HEK293 (cell line): ENCODE results near the gene S100A8.

Source experiments
- CTCF ChIA-PET: fragments of 350-600 bp; formaldehyde crosslinking; extraction: SDS; loops from one replicate; lab custom pipeline; 2021; ENCODE audit warnings: antibody characterized with exemption; lab: Yijun Ruan, JAX
- POLR2A ChIA-PET: fragments of 300-600 bp; formaldehyde crosslinking; extraction: SDS; loops from one replicate; lab custom pipeline; 2020; ENCODE audit warnings: antibody characterized with exemption, inconsistent platforms; lab: Yijun Ruan, JAX
- H3K27ac ChIP-seq: fragments of 200-500 bp; sonication (Bioruptor generic); 2 replicates; pipeline ENCODE4 v1.5.1; 2014; ENCODE audit warnings: low read depth, low read length, control low read depth, inconsistent platforms; ENCODE audit errors: extremely low read depth
- H3K36me3 ChIP-seq, 2 experiments: fragments of 200-500 bp in 1 of 2; sonication (Bioruptor generic) in 1 of 2; 1 replicate in 1 of 2; 2 replicates in 1 of 2; pipeline ENCODE4 v1.5.1; 2014 to 2017; ENCODE audit warnings: inconsistent platforms in 2 of 2, low read length in 2 of 2; ENCODE audit not compliant: control insufficient read depth in 2 of 2, insufficient read depth in 1 of 2
- H3K4me1 ChIP-seq: fragments of 200-500 bp; sonication (Bioruptor generic); 2 replicates; pipeline ENCODE4 v1.5.1; 2014; ENCODE audit warnings: mild to moderate bottlenecking, low read length, inconsistent platforms; ENCODE audit not compliant: control insufficient read depth, insufficient read depth
- H3K4me3 ChIP-seq: 2 replicates; pipeline ENCODE4 v1.5.1; 2011; ENCODE audit warnings: low read depth, mild to moderate bottlenecking, control low read depth, low read length, moderate library complexity
- H3K9me3 ChIP-seq: fragments of 200-500 bp; sonication (Bioruptor generic); 2 replicates; pipeline ENCODE4 v1.5.1; 2014; ENCODE audit warnings: low read depth, low read length, inconsistent platforms; ENCODE audit not compliant: control insufficient read depth, insufficient read depth
- GFI1B ChIP-seq: fragments of 450-650 bp; formaldehyde crosslinking; IDR thresholded peaks from 2 replicates; pipeline ENCODE4 v1.5.1; 2016; ENCODE audit warnings: missing biosample characterization, missing genetic modification characterization
- MEIS1 ChIP-seq: sonication (generic); formaldehyde crosslinking; IDR thresholded peaks from 2 replicates; pipeline ENCODE4 v1.8.1; 2022; ENCODE audit warnings: missing genetic modification reagents, mild to moderate bottlenecking, borderline replicate concordance
- MZF1 ChIP-seq: fragments of 450-650 bp; formaldehyde crosslinking; IDR thresholded peaks from 2 replicates; pipeline ENCODE4 v1.5.1; 2017; ENCODE audit warnings: missing biosample characterization, missing genetic modification characterization, borderline replicate concordance
- REPIN1 ChIP-seq: fragments of 450-650 bp; formaldehyde crosslinking; IDR thresholded peaks from 2 replicates; pipeline ENCODE4 v1.5.1; 2017; ENCODE audit warnings: missing biosample characterization, missing genetic modification characterization, low read depth
- SALL2 ChIP-seq: fragments of 450-650 bp; formaldehyde crosslinking; IDR thresholded peaks from 2 replicates; pipeline ENCODE4 v1.5.0; 2017; ENCODE audit warnings: missing biosample characterization, mild to moderate bottlenecking, missing genetic modification characterization, borderline replicate concordance
- SETDB1 ChIP-seq: IDR thresholded peaks from one replicate; pipeline ENCODE4 v1.6.1; 2017; ENCODE audit warnings: mild to moderate bottlenecking, low read length, moderate library complexity, mixed read lengths; ENCODE audit not compliant: insufficient read length
- SP7 ChIP-seq: fragments of 450-650 bp; formaldehyde crosslinking; IDR thresholded peaks from 2 replicates; pipeline ENCODE4 v1.5.1; 2016; ENCODE audit warnings: missing biosample characterization, missing genetic modification characterization
- ZNF157 ChIP-seq: fragments of 450-650 bp; formaldehyde crosslinking; IDR thresholded peaks from 2 replicates; pipeline ENCODE4 v1.5.1; 2016; ENCODE audit warnings: missing biosample characterization, missing genetic modification characterization
- ZNF221 ChIP-seq: fragments of 450-650 bp; formaldehyde crosslinking; IDR thresholded peaks from 2 replicates; pipeline ENCODE4 v1.5.1; 2017; ENCODE audit warnings: missing biosample characterization, missing genetic modification characterization, borderline replicate concordance
- ZNF223 ChIP-seq: fragments of 450-650 bp; formaldehyde crosslinking; IDR thresholded peaks from 2 replicates; pipeline ENCODE4 v1.5.1; 2016; ENCODE audit warnings: missing biosample characterization, missing genetic modification characterization
- ZNF248 ChIP-seq: fragments of 450-650 bp; formaldehyde crosslinking; IDR thresholded peaks from 2 replicates; pipeline ENCODE4 v1.5.1; 2017; ENCODE audit warnings: missing biosample characterization, missing genetic modification characterization
- ZNF350 ChIP-seq: fragments of 450-650 bp; formaldehyde crosslinking; IDR thresholded peaks from 2 replicates; pipeline ENCODE4 v1.5.0; 2017; ENCODE audit warnings: missing biosample characterization, mild to moderate bottlenecking, missing genetic modification characterization
- ZNF404 ChIP-seq: fragments of 450-650 bp; formaldehyde crosslinking; IDR thresholded peaks from 2 replicates; pipeline ENCODE4 v1.5.1; 2017; ENCODE audit warnings: missing biosample characterization, missing genetic modification characterization
- ZNF571 ChIP-seq: fragments of 450-650 bp; formaldehyde crosslinking; IDR thresholded peaks from 2 replicates; pipeline ENCODE4 v1.5.0; 2017; ENCODE audit warnings: missing biosample characterization, missing genetic modification characterization
- ZNF629 ChIP-seq: fragments of 450-650 bp; formaldehyde crosslinking; IDR thresholded peaks from 2 replicates; pipeline ENCODE4 v1.5.1; 2017; ENCODE audit warnings: missing biosample characterization, missing genetic modification characterization
- ZNF792 ChIP-seq: fragments of 450-650 bp; formaldehyde crosslinking; IDR thresholded peaks from 2 replicates; pipeline ENCODE4 v1.5.1; 2016; ENCODE audit warnings: missing biosample characterization, missing genetic modification characterization
- ZNF837 ChIP-seq: fragments of 450-650 bp; formaldehyde crosslinking; IDR thresholded peaks from 2 replicates; pipeline ENCODE4 v1.5.1; 2016; ENCODE audit warnings: missing biosample characterization, missing genetic modification characterization
- ZSCAN16 ChIP-seq: fragments of 450-650 bp; formaldehyde crosslinking; IDR thresholded peaks from 2 replicates; pipeline ENCODE4 v1.5.1; 2016; ENCODE audit warnings: missing biosample characterization, missing genetic modification characterization
- ZSCAN23 ChIP-seq: fragments of 450-650 bp; formaldehyde crosslinking; IDR thresholded peaks from 2 replicates; pipeline ENCODE4 v1.5.1; 2016; ENCODE audit warnings: missing biosample characterization, missing genetic modification characterization
- TF ChIP-seq, protein P1 (sequence below): fragments of 450-650 bp; formaldehyde crosslinking; IDR thresholded peaks from 2 replicates; pipeline ENCODE4 v1.5.1; 2016; ENCODE audit warnings: missing biosample characterization, missing genetic modification characterization
- TF ChIP-seq, protein P2 (sequence below): fragments of 450-650 bp; IDR thresholded peaks from 2 replicates; pipeline ENCODE4 v1.5.1; 2018; ENCODE audit warnings: missing biosample characterization, missing genetic modification characterization
- TF ChIP-seq, protein P3 (sequence below): fragments of 450-650 bp; formaldehyde crosslinking; IDR thresholded peaks from 2 replicates; pipeline ENCODE4 v1.5.1; 2016; ENCODE audit warnings: missing biosample characterization, missing genetic modification characterization

The S100A8 gene

DNA sequence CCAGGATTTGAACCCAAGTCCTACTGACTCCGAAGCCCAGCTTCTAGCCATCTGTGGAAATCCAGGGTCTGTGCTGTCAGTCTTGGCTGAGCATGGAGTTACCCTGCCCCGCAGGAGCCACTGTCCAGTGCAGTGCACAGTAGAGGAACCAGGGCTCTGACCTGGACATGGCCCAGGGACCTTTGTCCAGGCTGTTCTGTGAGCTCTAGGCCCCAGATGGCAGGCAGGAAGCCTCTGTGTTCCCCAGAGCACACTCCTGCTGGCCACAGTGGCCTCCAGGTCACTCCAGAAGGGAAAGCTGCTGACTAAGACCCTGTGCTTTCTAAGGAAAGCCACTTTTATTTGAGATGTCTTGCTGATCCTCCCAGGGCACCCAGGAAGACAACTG lies 39.3 kb upstream of the S100A8 start (continued):
- TF ChIP-seq, protein P1, sequence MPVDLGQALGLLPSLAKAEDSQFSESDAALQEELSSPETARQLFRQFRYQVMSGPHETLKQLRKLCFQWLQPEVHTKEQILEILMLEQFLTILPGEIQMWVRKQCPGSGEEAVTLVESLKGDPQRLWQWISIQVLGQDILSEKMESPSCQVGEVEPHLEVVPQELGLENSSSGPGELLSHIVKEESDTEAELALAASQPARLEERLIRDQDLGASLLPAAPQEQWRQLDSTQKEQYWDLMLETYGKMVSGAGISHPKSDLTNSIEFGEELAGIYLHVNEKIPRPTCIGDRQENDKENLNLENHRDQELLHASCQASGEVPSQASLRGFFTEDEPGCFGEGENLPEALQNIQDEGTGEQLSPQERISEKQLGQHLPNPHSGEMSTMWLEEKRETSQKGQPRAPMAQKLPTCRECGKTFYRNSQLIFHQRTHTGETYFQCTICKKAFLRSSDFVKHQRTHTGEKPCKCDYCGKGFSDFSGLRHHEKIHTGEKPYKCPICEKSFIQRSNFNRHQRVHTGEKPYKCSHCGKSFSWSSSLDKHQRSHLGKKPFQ (tag by site-specific recombination) = no peak
- TF ChIP-seq MEIS1 (no peak), ZNF404 (no peak), ZNF157 (no peak), ZNF629 (tag by site-specific recombination) (no peak), ZNF792 (tag by site-specific recombination) (no peak)

DNA sequence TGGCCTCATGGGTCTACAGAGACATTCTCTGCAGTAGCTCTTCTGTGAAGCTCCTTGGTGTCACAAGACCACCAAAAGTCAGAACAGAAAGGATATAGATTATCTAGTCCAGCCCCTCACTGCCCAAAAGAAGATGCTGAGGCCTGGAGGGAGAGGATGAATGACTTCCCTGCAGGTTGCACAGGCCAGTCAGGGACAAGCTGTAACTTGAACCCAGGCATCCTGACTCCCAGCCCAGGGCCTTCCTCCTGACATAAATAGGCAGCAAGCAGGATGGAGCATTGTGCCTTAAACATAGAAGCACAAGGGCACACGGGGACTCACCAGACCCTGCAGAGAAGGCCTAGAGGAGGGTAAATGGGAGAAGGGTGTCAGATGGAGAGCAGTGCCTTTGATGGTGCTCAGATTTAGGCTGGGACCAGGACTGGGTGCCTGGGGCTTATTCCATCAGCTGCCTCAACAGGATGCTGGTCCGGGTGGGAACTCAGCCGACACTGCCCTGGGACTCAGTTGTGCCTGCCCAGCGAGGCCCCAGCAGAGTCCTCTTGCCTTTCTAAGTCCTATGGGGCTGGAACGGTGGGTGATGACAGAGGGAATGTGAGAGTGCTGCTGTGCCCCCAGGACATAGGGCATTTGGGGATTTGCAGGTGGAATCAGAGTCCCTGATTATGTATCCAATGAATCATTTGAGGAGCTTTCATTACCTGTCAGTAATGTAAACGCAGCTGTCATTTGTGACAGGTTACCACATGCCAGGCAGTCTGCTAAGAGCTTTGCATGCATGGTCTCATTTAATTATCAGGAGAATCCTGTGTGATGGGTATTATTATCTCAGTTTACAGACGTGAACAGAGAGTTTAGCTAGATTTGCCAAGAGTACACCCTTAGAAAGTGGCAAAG lies 38.6 kb upstream of the S100A8 start:
- POLR2A ChIA-PET = no interaction called here

DNA sequence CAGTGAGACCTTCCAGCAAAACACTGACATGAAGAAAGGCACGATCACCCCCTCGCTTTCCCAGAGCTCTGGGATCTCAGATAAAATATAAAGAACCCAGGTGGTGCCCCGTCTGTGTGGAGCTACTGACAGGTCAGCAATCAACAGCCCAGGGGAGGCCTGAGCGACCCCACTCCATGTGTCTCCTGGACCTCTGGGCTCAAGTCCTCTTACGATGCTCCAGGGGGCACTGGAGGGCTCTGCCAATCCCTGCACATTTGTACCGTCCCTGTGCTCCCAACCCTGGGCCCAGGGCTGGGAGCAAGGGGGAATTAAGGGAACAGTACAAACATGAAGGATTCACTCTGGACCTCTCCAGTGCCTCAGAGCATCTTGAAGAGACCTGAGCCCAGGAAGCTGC lies 37.9 kb upstream of the S100A8 start:
- H3K36me3 ChIP-seq = no peaks in the 10 kb centered on the region
- ChIA-PET POLR2A (no interaction called here), CTCF (interaction anchor here (1.4 kb wide), 1 partner anchor 49 kb away, joined by 3 read pairs; no protein-coding TSS in a partner anchor)
- TF ChIP-seq, protein P2, sequence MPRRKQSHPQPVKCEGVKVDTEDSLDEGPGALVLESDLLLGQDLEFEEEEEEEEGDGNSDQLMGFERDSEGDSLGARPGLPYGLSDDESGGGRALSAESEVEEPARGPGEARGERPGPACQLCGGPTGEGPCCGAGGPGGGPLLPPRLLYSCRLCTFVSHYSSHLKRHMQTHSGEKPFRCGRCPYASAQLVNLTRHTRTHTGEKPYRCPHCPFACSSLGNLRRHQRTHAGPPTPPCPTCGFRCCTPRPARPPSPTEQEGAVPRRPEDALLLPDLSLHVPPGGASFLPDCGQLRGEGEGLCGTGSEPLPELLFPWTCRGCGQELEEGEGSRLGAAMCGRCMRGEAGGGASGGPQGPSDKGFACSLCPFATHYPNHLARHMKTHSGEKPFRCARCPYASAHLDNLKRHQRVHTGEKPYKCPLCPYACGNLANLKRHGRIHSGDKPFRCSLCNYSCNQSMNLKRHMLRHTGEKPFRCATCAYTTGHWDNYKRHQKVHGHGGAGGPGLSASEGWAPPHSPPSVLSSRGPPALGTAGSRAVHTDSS (tag by site-specific recombination) = no peak
- no peak for TF ChIP-seq SP7 (tag by site-specific recombination)
- TF ChIP-seq REPIN1 (tag by site-specific recombination) = no peak
- TF ChIP-seq ZNF223 (tag by site-specific recombination) = no peak
- no peak for TF ChIP-seq ZNF248 (tag by site-specific recombination)
- no peak for TF ChIP-seq GFI1B
- no peak for TF ChIP-seq SETDB1
- no peak for TF ChIP-seq ZNF837 (tag by site-specific recombination)
- no peak for TF ChIP-seq ZNF221
- TF ChIP-seq ZNF571 (tag by site-specific recombination) = no peak
- TF ChIP-seq SALL2 = no peak
- TF ChIP-seq MZF1 (tag by site-specific recombination) = no peak
- no peaks in the 10 kb centered on the region for H3K9me3 ChIP-seq
- H3K4me1 ChIP-seq = no peaks in the 10 kb centered on the region
- H3K4me3 ChIP-seq = no peak overlapping the region
- no peak overlapping the region for H3K27ac ChIP-seq

More for the DNA sequence above, 38.6 kb upstream of the S100A8 start:
- H3K9me3 ChIP-seq = no peaks in the 10 kb centered on the region
- TF ChIP-seq ZSCAN23 (tag by site-specific recombination) (no peak), ZSCAN16 (no peak), ZNF350 (tag by site-specific recombination) (no peak)
- TF ChIP-seq, protein P3, sequence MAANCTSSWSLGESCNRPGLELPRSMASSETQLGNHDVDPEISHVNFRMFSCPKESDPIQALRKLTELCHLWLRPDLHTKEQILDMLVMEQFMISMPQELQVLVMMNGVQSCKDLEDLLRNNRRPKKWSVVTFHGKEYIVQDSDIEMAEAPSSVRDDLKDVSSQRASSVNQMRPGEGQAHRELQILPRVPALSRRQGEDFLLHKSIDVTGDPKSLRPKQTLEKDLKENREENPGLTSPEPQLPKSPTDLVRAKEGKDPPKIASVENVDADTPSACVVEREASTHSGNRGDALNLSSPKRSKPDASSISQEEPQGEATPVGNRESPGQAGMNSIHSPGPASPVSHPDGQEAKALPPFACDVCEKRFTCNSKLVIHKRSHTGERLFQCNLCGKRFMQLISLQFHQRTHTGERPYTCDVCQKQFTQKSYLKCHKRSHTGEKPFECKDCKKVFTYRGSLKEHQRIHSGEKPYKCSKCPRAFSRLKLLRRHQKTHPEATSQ (tag by site-specific recombination) = no peak
- TF ChIP-seq, all 188 proteins: peak for 0
- H3K4me1 ChIP-seq = no peaks in the 10 kb centered on the region
- H3K4me3 ChIP-seq = no peak overlapping the region
- CTCF ChIA-PET = interaction anchor here (0.5 to 1.4 kb wide), 2 partner anchors 48 to 399 kb away, joined by 3 read pairs; no protein-coding TSS in a partner anchor
- no peaks in the 10 kb centered on the region for H3K36me3 ChIP-seq
- H3K27ac ChIP-seq = no peak overlapping the region
